HG02885 (cell line): ENCODE measurements around the gene SALL2.
"Not testable (repeated sequence)": the region's sequence is repeated elsewhere in the genome, so short reads cannot be mapped to it uniquely, and the experiment has no call there.

Experiments used
- ATAC-seq: cut with Tn5 transposase; IDR thresholded peaks from one replicate; pipeline ENCODE4 v1.9.1; 2021; ENCODE audit warnings: mild to moderate bottlenecking; ENCODE audit not compliant: unreplicated experiment, poor library complexity

SALL2 gene

GRCh38 chr14:21525962-21526671 is at the start of gene SALL2:
Gene SALL2, minus strand, starts transcription at chr14:21526346. Its CDS starts 219 bp downstream, at chr14:21526127.
- peak; percentile 67 for ATAC-seq

DNA sequence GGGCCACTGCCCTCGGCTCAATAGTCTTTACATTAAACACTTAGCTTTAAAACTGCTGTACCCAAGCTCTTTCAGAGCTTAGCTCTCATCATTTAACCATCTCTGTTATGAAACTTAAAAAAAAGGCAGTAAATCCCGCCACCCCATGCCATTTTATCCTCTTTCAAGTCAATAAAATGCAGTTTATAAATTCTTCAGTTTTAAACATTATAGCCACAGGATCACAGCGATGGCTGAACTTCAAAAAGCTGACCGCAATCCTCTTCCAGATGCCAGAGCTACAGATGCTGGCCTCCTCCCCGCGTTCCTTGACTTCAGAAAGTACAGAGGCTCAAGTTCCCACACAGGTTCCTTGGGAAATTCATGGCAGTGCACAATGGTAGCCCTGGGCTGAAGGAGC is 49.5 kb upstream of the SALL2 start:
- ATAC-seq, result no peak

GRCh38 chr14:21572604-21573003 is 46.5 kb upstream of the SALL2 start:
- ATAC-seq, result no peak

- no peak for ATAC-seq
These were observed 32.6 kb upstream of the SALL2 start for GRCh38 chr14:21558703-21559170.

DNA sequence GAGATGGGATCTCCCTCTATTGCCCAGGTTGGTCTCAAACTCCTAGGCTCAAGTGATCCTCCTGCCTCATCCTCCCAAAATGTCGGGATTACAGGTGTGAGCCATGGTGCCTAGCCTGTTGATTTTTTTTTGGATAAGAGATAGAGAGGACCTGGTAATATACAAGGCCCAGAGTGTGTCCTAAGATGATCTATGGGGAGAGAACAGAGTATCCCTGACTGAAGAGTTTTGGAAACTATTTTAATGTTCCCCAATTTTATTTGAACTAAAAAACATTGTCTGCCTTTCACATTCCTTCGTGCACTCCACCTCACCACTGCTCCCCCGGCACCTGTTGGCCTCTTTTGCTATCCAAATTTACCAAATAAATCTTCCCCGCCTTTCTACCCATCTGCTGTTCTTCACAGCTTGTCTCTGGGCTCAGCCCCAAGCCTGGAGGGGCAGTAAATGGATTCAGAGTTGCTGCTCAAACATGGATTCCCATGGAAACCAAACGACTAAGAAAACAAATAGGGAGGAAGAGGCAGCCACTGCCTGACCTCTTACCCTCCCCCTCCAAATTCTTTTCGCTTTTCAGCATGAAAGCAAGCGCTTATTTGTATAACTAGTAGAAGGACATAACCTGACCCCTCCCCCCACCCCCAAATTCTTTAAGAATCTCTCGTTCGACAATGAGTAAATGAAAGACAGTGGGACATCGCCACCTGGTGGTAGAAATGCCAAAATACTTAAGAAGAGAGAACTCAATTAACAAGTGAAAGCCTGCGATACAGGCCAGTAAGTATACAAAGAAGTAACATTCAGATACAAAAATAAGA is 31.1 kb upstream of the SALL2 start:
- ATAC-seq, result peak; percentile 67

- no peak for ATAC-seq
These were observed 30.4 kb upstream of the SALL2 start for GRCh38 chr14:21556378-21557083.

DNA sequence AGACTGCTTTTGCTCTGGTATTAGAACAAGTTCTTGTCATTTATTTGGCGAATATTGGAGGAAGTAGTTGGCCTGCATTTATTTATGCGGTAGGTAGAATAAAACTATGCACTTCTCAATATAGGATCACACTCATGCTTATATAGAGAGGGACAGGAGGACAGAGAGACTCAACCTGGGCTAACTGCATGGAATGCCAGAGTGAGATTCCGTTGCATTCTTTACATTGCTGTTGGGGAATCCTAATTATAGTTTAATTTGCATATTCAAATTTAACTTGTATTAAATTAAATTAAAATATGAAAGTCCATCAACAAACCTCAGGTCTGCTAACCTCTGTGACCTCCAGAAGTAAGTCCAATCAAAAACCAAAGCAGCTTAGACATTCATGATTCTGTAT is 27.1 kb upstream of the SALL2 start:
- ATAC-seq, result no peak

GRCh38 chr14:21544588-21544987 is 18.4 kb upstream of the SALL2 start:
- not testable (repeated sequence) for ATAC-seq

GRCh38 chr14:21543963-21544362 is 17.8 kb upstream of the SALL2 start:
- no peak for ATAC-seq

DNA sequence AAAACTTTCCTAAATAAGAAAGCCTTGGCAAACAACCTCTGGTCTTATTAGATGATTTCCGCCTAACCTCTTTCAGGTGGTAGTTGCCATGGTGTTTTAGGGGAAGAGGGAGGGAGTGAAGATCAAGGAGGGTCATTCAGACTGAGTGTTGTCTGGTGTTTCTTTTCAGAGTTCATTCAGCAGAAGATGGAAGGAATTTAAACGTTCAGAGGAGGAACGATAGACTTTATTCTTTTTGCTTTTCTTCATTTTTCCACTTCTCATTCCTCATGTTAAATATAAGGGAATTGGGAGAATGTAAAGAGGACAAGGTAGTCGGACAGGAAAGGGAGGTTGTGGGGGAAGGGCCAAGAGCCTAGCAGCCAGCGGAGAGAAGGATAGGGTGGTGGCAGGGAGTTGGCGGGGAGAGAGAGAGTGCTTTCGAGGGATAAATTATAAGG is 17.4 kb upstream of the SALL2 start:
- no peak for ATAC-seq

DNA sequence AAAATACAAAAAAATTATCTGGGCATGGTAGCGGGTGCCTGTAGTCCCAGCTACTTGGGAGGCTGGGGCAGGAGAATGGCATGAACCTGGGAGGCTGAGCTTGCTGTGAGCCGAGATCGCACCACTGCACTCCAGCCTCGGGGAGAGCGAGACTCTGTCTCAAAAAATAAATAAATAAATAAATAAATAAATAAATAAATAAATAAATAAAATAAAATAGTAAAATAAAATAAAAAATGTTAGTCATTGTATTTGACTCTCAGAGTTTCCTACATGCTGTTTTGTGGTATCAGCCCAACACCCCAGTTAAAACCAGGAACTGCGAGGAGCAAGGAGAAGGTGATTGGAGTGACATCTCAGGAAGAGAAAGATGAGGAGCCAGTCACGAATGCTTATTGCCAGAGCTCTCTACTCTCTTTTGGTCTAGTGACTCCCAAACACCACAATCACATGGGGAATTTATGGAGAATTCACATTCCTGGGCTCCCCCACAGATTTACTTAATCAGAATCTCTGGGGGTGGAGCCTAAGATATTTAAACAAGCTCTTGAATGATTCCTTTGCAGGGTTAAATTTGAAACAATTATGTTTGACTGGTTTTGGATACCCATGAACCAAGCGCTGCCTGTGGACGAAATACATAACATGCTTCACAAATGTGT is 15.4 kb upstream of the SALL2 start:
- ATAC-seq, result no peak

- ATAC-seq, result no peak
These were observed 13.2 kb upstream of the SALL2 start for GRCh38 chr14:21539189-21539940.

DNA sequence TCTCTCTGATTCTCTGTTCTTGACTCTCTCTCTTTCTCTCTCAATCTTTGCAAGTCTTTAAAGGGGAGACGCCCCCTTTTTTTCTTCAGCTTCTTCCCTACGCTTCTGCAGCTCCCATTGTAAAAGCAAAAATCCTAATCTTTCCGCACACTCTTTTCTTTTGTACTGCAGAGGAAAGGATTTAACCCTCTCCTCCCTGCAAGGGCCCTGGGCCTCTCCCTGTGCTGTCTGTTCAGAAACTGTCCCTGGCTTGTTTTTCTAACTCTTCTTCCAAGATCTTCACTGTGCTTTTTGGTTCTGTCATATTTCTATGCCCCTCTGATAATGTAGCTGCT is 10.9 kb upstream of the SALL2 start:
- ATAC-seq, result no peak

DNA sequence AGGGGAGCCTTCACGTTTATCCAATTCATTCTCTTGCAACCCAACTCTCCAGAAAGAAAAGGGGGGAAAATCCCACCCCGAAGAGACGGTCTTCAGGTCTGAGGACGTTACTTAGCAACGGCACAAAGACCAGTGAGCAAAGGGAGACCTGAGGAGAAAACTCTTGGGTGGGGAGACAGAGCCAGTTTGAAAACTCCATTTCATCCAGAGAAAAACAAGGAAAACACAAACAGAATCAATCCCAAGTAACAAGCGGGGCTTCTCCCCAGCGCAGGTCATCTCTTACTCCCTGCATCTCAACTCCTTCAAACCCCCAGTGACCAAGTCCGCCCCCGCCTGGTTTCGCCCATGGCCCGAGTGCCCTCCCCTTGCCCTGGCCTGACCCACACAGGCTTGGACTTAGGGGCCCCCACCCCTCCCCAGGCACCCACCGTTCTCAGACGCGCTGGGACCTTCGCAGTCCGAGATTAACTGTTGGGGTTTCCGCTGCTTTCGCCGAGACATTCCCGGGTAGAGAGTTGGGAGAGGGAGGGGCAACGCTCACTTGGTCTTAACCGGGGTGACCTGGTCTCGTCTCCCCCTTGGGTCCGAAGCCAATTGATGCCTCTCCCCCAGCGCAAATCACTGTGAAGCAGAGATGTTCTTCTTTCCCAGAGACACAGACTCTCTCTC is 10.4 kb upstream of the SALL2 start:
- no peak for ATAC-seq

GRCh38 chr14:21535545-21536417 is 9.6 kb upstream of the SALL2 start:
- ATAC-seq, result no peak

DNA sequence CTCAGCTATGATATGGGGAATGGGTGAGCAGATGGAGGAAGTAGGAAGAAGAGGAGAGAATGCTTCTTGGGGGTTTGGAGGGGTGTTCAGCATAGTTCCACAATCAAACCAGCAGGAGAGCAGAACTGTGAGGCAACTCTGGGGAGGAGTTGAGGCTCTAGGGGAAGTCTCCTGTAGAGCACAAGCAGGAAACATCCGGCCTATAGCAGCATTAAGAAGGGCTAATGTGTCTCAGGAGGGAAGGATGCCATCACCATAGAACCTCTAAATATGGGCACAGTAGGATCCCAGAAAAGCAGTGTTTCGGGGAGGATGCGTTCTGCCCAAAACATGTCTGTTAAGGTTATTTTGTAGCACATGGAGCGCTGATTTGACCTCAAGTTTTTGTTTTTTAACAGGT is 8.4 kb upstream of the SALL2 start:
- ATAC-seq, result no peak

DNA sequence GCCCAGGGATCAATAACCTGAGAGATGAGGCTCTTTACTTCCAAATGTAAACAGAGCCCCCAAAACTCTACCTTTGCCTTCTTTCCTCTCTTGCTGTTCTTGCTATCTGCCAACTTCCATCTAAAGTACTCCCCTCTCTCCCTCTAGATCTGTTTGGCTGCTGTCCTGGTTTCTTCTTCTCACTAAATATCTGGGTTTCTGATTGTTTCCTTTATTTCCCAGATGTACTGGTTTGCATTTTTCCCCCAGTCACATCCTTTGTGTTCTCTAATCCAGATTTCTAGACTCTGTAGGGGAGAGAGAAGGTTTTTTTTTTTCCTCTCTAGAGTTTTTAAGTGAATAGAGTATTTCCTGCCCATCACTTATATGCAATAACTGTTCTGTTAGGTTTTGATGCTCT is 7.1 kb upstream of the SALL2 start:
- ATAC-seq, result no peak

DNA sequence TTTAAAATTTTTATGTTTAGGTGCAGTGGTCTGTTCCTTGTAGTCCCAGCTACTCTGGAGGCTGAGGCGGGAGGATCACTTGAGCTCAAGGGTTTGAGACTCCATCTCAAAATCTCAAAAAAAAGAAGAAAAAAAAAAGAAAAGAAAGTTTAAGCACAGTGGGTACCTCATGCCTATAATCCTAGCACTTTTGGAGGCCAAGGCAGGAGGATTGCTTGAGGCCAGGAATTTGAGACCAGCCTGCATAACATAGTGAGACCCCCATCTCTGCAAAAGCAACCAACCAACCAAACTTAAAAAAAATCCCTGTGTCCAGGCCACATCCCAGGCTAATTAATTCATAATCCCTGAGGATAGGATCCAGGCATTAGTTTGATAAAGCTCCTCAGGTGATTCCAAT is 3.4 kb upstream of the SALL2 start:
- no peak for ATAC-seq
